GM18502 (cell line): ENCODE data around the gene SUV39H1.
"Not testable (repeated sequence)": the region's sequence is repeated elsewhere in the genome, so short reads cannot be mapped to it uniquely, and the experiment has no call there.

Experiments
- ATAC-seq: cut with Tn5 transposase; IDR thresholded peaks from one replicate; pipeline ENCODE4 v1.9.1; 2021; ENCODE audit warnings: mild to moderate bottlenecking; ENCODE audit not compliant: unreplicated experiment, poor library complexity

Gene SUV39H1

DNA sequence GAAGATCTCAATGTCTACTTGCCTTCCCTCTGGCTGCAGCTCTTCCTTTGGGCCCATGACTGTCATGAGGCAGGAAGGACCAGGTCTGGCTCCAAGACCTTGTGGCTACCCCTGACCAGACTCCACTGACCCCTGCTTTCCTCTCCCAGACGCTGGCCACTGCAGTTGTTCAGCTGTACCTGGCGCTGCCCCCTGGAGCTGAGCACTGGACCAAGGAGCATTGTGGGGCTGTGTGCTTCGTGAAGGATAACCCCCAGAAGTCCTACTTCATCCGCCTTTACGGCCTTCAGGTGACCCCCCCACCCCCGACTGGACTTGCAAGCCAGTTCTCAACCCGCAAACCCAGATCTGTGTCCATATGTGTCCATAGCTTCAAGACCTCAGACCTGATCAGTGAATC is 12.4 kb upstream of the SUV39H1 start:
- ATAC-seq, result no peak

DNA sequence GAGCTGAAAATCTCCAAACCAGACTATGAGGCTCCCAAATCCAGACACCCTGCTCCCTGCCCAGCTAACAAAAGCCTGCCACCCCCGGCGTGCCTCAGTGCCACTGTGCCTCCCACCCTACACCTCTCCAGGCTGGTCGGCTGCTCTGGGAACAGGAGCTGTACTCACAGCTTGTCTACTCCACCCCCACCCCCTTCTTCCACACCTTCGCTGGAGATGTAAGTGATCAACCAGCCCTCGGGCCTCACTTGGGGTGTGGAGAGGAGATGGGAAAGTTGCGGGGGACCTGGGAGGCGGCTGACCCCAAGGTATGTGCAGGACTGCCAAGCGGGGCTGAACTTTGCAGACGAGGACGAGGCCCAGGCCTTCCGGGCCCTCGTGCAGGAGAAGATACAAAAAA is 11.1 kb upstream of the SUV39H1 start:
- no peak for ATAC-seq

DNA sequence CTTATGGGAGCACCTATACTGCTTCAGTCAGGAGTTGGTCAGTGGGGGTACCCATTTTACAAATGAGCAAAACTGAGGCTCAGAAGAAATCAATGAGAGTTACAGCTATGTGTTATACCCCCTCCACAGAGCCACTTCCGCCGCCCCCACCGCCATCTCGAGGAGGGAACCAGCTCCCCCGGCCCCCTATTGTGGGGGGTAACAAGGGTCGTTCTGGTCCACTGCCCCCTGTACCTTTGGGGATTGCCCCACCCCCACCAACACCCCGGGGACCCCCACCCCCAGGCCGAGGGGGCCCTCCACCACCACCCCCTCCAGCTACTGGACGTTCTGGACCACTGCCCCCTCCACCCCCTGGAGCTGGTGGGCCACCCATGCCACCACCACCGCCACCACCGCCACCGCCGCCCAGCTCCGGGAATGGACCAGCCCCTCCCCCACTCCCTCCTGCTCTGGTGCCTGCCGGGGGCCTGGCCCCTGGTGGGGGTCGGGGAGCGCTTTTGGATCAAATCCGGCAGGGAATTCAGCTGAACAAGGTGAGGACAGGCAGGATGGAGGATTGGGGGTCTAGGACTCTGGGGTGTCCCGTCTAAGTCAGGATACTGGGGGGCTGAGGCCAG is 7.9 kb upstream of the SUV39H1 start:
- ATAC-seq, result no peak

DNA sequence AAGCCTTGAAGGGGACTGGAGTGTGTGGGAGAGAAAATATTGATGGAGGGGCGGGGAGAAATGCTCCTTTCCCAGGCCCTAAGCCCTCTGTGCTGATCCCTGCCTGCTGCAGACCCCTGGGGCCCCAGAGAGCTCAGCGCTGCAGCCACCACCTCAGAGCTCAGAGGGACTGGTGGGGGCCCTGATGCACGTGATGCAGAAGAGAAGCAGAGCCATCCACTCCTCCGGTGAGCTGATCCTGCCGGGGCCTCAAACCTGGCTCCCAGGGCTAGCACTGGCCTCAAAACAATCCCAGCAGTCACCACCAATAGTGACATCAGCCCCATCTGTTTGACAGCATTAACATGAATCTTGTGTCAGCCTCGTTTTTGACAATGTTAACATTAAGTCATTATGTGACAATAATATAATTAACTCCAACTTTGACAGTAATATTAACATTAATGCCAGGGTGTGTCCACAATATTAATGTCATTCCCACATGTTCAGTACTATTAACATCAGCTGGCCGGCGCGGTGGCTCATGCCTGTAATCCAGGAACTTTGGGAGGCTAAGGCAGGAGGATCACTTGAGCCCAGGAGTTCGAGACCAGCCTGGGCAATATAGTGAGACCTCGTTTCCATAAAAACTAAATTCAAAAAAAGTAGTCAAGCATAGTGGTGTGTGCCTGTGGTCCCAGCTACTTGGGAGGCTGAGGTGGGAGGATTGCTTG is 7.2 kb upstream of the SUV39H1 start:
- no peak for ATAC-seq

DNA sequence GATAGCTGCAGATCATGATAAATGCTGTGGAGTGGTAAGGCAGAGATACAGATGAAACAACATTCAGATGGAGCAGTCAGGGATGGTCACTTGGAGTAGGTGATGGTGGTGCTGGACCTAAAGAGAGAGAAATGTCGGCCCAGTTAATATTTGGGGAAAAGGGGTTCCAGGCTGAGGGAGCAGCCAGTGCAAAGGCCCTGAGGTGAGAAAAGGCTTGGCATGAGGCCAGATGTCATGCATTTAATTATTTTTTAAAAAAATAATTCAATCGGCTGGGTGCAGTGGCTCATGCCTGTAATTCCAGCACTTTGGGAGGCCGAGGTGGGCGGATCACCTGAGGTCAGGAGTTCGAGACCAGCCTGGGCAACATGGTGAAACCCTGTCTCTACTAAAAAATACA is 4.8 kb upstream of the SUV39H1 start:
- ATAC-seq, result not testable (repeated sequence)

DNA sequence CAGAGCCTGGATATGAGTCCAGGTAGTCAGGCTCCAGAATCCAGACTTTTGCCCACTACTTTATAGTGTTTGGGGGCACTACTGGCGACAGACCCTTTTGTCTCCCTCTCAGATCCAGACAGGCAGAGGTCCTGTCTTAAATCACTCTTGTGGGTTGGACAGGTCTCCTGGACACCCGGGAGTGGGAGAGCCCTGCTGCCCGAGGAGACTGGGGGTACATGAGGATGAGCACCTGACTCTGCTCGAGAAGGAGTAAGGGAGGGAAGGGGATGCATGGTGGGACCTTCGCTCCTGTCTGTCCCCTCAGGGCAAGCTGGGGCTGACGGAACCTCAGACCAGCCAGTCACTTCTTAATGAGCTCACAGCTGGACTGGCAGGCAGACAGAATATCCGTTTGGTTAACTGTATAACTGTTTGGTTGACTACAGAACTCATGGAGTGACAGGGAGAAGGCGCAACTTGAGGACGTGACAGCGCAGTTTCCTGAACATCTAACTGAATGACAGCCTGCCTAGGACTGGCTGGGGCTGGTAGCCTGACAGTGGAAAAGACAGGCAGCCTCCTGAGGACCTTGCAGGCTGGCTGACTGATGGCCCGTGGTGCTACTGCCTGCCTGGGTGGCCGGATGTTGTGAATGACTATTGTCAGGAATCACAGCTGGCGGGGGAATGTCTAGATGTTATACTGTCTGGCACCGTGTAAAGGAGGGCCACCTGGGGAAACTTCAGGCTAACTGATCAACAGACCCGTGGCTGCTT is 1.6 kb upstream of the SUV39H1 start:
- ATAC-seq, result no peak

DNA sequence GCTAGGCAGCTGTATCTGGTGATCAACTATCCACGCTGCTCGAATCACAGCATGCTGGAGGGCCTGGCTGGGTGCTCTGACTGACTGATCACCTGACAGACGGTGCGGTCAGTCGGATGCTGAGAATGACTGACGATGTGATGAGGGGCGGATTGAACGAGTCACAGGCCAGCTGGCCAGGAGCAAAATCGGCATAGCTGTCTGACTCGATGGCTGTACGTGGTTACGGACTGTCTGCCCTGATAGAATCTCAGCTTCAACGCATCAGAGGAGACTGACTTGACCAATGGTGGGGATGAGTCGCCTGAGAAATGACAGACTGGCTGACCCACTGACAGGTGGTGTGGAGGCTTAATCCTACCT is 1.0 kb upstream of the SUV39H1 start:
- ATAC-seq, result no peak

DNA sequence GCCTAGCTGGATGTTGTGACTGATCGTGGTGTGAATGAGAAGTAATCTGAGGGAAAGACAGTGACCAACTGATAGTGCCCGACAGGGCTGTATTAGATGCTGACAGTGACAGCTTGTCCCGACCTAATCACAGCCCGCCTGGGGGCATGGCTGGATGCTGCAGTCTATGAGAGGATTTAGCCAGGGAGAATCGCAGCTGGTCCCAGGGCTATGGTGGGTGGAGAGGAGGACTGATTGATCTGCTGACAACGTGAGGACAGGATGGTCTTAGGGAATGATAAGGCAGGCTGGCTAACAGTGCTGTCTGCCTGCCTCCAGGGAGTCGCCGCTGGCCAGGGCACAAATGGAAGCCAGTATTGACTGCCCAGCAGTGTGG is 621 bp upstream of the SUV39H1 start:
- ATAC-seq, result peak; percentile 12

DNA sequence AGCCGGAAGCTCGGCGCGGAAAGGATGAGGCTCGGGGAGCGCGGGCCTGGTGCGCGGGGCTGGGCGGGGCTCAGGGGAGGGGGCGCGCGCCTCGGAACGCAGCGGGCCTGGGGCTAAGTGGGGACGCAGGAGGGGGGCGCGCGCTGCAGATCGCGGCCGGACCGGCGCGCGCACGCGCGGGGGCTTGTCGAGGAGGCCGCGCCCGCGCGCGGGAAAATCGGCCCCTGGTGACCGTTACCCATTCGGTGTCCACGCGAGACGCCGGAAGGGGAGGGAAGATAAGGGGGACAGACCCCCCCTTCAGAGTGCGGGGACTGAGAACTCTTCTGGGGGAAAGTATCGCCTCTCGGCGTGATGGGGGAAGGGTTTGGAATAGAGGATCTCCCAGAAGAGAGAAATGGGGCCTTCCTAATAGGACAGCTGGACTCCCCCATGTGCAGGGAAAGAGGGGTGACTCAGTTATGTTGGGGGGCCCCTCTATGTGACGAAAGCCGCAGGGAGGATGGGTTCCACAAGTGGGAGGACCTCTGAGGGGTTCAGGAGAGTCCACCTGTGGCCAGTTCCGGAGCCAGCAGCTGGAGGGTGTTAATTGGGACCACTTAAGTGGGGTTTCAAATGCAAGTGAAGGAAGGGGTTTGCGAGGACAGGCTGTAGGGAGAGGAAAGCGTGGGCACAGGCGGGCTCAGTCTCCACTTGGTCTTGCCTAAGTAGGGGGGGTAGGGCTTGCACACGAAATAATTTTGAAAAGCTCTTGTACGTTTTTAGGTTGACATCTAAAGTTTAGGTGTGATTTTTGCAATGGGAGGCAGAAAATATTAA is 584 bp downstream of the SUV39H1 start:
- ATAC-seq, result peak; percentile 22

DNA sequence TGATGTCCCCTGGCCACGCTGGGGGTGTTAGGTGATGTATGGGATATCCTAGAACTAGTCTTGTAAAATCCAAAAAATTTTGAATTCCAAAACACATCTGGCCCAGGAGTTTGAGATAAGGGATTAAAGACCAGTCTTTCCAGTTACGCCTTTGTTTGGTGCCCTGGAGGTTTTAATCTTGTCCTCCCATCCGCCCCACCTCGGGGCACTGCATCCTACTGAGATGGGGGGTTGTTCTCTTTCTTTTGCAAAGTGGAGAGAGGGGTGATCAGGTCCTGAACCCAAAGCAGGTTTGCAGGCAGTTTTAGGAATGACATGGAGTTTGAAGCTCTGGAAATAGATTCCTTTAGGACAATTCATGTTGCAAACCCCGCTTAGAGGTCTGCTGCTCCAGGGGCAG is 1.8 kb downstream of the SUV39H1 start:
- no peak for ATAC-seq

DNA sequence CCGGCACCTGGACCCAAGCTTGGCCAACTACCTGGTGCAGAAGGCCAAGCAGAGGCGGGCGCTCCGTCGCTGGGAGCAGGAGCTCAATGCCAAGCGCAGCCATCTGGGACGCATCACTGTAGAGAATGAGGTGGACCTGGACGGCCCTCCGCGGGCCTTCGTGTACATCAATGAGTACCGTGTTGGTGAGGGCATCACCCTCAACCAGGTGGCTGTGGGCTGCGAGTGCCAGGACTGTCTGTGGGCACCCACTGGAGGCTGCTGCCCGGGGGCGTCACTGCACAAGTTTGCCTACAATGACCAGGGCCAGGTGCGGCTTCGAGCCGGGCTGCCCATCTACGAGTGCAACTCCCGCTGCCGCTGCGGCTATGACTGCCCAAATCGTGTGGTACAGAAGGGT is 3.7 kb downstream of the SUV39H1 start:
- ATAC-seq, result no peak

DNA sequence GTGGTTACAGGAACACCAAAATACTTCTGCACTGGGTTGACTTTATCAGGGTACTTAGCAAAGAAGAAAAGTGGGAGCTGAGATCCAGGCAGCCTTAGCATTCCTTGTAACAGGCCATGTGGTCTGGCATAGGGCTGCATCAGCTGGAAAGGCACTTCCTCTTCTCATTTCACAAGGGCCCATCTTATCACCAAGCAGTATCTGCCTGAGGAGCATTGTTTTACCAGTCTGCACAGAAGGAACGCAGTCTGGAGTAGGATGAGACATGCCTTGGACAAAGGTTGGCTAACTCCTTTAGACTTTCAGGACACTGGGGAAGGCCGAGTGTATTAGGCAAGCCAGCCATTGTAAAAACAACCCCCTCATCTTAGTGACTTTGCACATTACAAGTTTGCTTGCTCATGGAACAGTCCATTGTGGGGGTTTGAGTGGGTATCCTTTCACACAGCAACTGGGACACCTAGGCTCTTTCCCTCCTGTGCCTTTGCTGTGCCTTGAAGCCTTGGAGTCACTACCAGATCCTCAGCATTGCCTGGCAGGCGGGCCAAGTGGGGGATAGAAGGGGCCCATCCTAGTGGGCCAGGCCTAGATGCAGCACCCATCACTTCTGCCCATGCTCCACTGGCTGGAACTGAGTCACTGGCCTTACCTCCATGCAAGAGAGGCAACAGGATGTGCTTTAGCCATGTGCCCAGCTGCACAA is 4.6 kb downstream of the SUV39H1 start:
- ATAC-seq, result no peak

DNA sequence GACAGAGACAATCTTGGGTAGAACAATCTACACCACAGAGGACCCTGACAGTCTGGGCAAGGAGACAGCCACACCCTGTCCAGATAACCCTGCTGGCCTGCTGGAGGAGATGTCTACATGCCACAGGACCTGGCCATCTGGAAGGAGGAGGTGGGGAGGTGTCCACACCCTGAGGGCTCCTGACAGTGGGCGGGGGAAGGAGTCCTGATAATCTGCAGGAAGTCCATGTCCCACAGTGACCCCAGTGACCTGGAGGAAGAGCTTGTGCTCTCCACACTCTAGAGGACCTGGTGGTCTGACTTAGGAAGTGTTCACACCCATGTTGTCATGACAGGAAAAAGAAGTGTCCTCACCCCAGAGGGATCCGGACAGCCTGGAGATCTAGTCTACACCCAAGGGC is 5.5 kb downstream of the SUV39H1 start:
- no peak for ATAC-seq

DNA sequence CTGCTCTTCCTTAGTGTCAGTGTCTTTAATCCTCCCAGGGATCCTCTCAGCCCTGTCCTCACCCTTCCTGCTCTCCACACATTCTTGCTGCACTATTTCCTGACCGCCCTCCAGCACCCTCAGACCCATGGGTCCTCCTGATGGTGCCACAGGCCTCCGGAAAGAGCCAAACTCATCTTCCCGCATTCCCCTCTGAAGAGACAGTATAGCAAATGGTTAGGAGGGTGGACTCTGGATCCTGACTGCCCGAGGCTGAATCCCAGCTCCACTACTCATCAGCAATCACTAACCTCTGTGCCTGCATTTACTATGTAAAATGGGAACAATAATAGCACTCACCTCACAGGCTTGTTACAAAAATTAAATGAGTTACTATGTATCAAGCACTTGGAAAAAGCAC is 6.2 kb downstream of the SUV39H1 start:
- ATAC-seq, result no peak

DNA sequence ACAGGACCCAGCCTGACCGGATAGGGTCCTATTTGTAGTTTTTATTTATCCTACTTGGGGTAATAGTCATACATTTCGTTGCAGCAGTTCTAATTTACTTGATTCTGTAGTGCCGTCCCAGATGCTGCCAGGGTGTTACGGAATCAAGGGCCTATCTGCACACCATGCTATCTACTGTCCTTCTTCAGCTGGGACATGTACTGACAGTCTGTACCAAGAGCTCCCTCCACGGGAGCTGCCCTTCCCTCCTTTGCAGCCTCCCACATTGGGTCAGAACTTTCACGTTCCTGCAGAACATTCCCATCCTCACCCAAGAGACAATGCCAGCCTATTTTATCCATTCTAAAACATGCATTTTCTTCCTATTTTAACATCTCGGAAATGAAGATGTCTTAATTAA is 6.7 kb downstream of the SUV39H1 start:
- no peak for ATAC-seq

DNA sequence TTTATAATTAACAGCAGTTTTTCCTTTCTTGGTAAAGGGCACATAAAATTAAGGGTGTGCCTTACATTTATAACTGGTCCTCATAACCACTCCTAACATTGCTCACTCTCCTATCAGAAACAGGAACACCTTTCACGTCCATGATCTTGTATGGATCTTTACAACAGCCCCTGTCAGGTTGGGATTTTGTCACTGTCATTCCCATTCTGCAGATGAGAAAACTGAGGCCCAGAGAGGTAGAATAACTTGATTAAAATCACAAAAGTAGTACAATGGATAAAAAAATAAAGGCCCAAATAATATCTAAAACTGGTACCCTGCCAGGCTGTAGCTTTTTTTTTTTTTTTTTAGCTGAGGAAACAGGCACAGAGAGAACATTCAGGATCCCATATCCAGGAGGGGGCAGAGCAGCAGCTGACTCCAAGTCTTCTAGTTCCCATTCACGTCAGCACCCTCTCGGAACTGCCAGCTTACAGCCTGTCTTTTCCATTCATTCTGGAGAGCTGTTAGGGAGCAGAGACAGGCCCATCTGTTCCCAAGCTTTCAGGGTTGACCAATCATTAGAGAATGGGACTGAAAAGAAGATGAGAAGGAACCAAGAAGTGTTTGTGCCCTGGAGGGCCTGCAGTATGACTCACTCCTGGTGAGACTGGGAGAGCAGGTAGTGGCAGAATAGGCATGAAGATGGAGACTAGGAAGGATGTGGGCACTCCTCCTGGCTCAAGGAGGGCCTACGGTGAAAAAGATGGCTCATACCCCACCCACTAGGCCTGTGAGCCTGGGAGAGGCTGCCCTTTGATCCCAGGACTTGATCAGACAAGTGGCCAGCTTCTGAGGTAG is 7.3 kb downstream of the SUV39H1 start:
- ATAC-seq, result no peak

DNA sequence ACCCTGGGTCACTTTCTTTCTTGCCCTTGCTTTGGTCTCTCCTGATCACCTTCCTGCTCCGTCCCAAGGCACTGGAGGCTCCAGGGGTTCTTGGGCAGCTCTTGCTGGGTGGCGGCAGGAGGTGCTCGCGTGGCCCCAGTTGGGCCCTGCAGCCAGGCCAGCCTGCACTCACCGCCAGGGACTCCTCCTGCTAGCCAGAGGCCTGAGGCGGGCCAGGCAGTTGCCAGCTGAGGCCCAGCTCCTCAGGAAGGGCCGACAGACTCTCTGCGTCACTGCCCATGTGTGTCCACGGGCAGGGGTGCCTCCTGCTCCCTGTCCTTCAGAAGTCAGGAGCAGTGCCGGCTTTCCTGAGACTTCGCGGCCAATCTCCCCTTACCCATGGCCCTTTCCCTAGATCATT is 9.3 kb downstream of the SUV39H1 start:
- ATAC-seq, result no peak

DNA sequence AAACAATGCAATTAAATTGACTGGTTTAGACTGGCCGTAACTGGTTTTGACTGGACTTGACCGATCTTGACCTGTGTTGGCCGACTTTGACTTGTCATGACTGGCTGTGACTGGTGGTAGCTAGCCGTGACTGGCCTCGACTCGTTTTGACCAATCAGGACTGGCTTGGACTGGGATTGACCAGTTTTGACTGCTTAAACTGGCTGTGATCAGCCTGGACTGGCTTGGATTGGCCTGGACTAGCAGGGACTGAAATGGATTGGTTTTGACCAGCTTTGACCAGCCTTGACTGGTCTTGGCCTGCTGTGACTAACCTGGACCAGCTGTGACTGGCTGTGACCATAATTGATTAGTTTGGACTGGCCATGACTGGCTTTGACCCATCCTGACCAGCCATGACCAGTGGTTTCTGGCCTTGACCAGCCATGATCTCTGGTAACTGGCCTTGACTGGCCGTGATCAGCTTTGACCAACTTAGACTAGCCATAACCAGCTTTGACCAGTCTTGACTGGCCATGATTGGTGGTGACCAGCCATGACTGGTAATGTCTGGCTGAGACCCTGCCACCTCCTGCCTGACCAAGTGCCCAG is 13.1 kb downstream of the SUV39H1 start:
- no peak for ATAC-seq
